NCI-H2107 (cell line): ENCODE results near the gene NCK2.

Experiments
- DNase-seq: peaks from one replicate; lab custom pipeline; 2025; lab: John Stamatoyannopoulos, UW

Gene NCK2

GRCh38 chr2:105792561-105792960 lies 47.8 kb downstream of the NCK2 start:
- DNase-seq: no peak

GRCh38 chr2:105793196-105793975 lies 48.7 kb downstream of the NCK2 start:
- DNase-seq: no peak

GRCh38 chr2:105794926-105795574 lies 50.3 kb downstream of the NCK2 start:
- no peak for DNase-seq

GRCh38 chr2:105795575-105795934 lies 50.8 kb downstream of the NCK2 start:
- no peak for DNase-seq

GRCh38 chr2:105796131-105796638 lies 51.5 kb downstream of the NCK2 start:
- no peak for DNase-seq

- no peak for DNase-seq
Measured at GRCh38 chr2:105796791-105797190, 52.1 kb downstream of the NCK2 start.

GRCh38 chr2:105797298-105797819 lies 52.6 kb downstream of the NCK2 start:
- DNase-seq: no peak

GRCh38 chr2:105798595-105798994 lies 53.9 kb downstream of the NCK2 start:
- no peak for DNase-seq

GRCh38 chr2:105800036-105800713 lies 55.5 kb downstream of the NCK2 start:
- no peak for DNase-seq

- DNase-seq: no peak
Measured at GRCh38 chr2:105800953-105801635, 56.4 kb downstream of the NCK2 start.

- no peak for DNase-seq
Measured at GRCh38 chr2:105801961-105802360, 57.2 kb downstream of the NCK2 start.

GRCh38 chr2:105802587-105802986 lies 57.9 kb downstream of the NCK2 start:
- no peak for DNase-seq

GRCh38 chr2:105803337-105803736 lies 58.6 kb downstream of the NCK2 start:
- no peak for DNase-seq

GRCh38 chr2:105803773-105804172 lies 59.1 kb downstream of the NCK2 start:
- no peak for DNase-seq

GRCh38 chr2:105804266-105804665 lies 59.6 kb downstream of the NCK2 start:
- DNase-seq: peak; percentile 63

GRCh38 chr2:105806996-105807395 lies 62.3 kb downstream of the NCK2 start:
- no peak for DNase-seq

- DNase-seq: no peak
Measured at GRCh38 chr2:105808423-105809096, 63.8 kb downstream of the NCK2 start.

GRCh38 chr2:105809097-105809473 lies 64.4 kb downstream of the NCK2 start:
- DNase-seq: no peak

- no peak for DNase-seq
Measured at GRCh38 chr2:105809723-105810122, 65.0 kb downstream of the NCK2 start.

- DNase-seq: peak; percentile 47
Measured at GRCh38 chr2:105812180-105813044, 67.7 kb downstream of the NCK2 start.

- no peak for DNase-seq
Measured at GRCh38 chr2:105813045-105813315, 68.3 kb downstream of the NCK2 start.
